Measurements from ENCODE around the gene C2orf72. TPM values are rescaled to one million over a fixed set of nuclear protein-coding genes. Genes with fewer than 3 reads are reported as not detected.
A peak's percentile ranks its signal among the peaks of the same experiment; 100 is the strongest.

Gene C2orf72
- total RNA-seq: 0.76 to 0.78 TPM (median 0.77 TPM) in 3 replicates

- TF ChIP-seq CTCF (IDR thresholded peaks at IDR 0.05; ENCODE audit: unreplicated experiment): no peak
- peak within 1 kb of the TSS; percentile 56 for H3K4me3 Mint-ChIP-seq
- no peak within 1 kb of the TSS for H3K27ac Mint-ChIP-seq
- no peaks in the 10 kb centered on the region for H3K9me3 Mint-ChIP-seq
- H3K4me1 Mint-ChIP-seq: peaks cover 11% of the 10 kb centered on the region
- DNase-seq (ENCODE audit: low spot score in 2 of 2, unreplicated experiment in 2 of 2): no peak
- peaks cover 75% of the 10 kb centered on the region for H3K27me3 Mint-ChIP-seq (ENCODE audit: low read depth)
- peaks cover 2% of the 10 kb centered on the region for H3K36me3 Mint-ChIP-seq
These were observed at the start of gene C2orf72 for GRCh38 chr2:231037202-231037730. Gene C2orf72, plus strand, starts transcription at chr2:231037523. Its CDS starts 43 bp downstream, at chr2:231037566.

- Mint-ChIP-seq H3K9me3 (no peaks in the 10 kb centered on the region), H3K27ac (no peak overlapping the region), H3K27me3 (ENCODE audit: low read depth) (peaks cover 1% of the 10 kb centered on the region), H3K4me3 (no peak overlapping the region), H3K36me3 (no peaks in the 10 kb centered on the region), H3K4me1 (peaks cover 3% of the 10 kb centered on the region)
- DNase-seq (ENCODE audit: low spot score in 2 of 2, unreplicated experiment in 2 of 2): no peak
- no peak for TF ChIP-seq CTCF (IDR thresholded peaks at IDR 0.05; ENCODE audit: unreplicated experiment)
These were observed 47.6 kb upstream of the C2orf72 start for GRCh38 chr2:230989731-230990130.

- peaks cover 1% of the 10 kb centered on the region for H3K27me3 Mint-ChIP-seq (ENCODE audit: low read depth)
- H3K9me3 Mint-ChIP-seq: no peaks in the 10 kb centered on the region
- H3K4me1 Mint-ChIP-seq: peaks cover 3% of the 10 kb centered on the region
- H3K4me3 Mint-ChIP-seq: no peak overlapping the region
- no peak overlapping the region for H3K27ac Mint-ChIP-seq
- H3K36me3 Mint-ChIP-seq: no peaks in the 10 kb centered on the region
- no peak for TF ChIP-seq CTCF (IDR thresholded peaks at IDR 0.05; ENCODE audit: unreplicated experiment)
- no peak for DNase-seq (ENCODE audit: low spot score in 2 of 2, unreplicated experiment in 2 of 2)
These were observed 47.0 kb upstream of the C2orf72 start for GRCh38 chr2:230990131-230990898.

GRCh38 chr2:230990899-230991150, 46.5 kb upstream of the C2orf72 start:
- DNase-seq (ENCODE audit: low spot score in 2 of 2, unreplicated experiment in 2 of 2): no peak
- H3K27me3 Mint-ChIP-seq (ENCODE audit: low read depth): peaks cover 1% of the 10 kb centered on the region
- H3K4me1 Mint-ChIP-seq: peaks cover 3% of the 10 kb centered on the region
- TF ChIP-seq CTCF (IDR thresholded peaks at IDR 0.05; ENCODE audit: unreplicated experiment): no peak
- H3K36me3 Mint-ChIP-seq: no peaks in the 10 kb centered on the region
- H3K27ac Mint-ChIP-seq: no peak overlapping the region
- H3K4me3 Mint-ChIP-seq: no peak overlapping the region
- no peaks in the 10 kb centered on the region for H3K9me3 Mint-ChIP-seq

GRCh38 chr2:230991598-230991997, 45.7 kb upstream of the C2orf72 start:
- Mint-ChIP-seq H3K4me3 (no peak overlapping the region), H3K4me1 (peaks cover 3% of the 10 kb centered on the region), H3K27me3 (ENCODE audit: low read depth) (peaks cover 1% of the 10 kb centered on the region), H3K9me3 (no peaks in the 10 kb centered on the region), H3K27ac (no peak overlapping the region), H3K36me3 (no peaks in the 10 kb centered on the region)
- no peak for TF ChIP-seq CTCF (IDR thresholded peaks at IDR 0.05; ENCODE audit: unreplicated experiment)
- no peak for DNase-seq (ENCODE audit: low spot score in 2 of 2, unreplicated experiment in 2 of 2)

Measured in mesothelial cell of epicardium (in vitro differentiated cells).